Brain microvascular endothelial cell (primary cell): Measurements from ENCODE around the gene PLCB1.

Source experiments
- DNase-seq: peaks from one replicate; pipeline ENCODE4 v3.0.0-alpha.2; 2020
- H3K27ac ChIP-seq: fragments of 250-450 bp; sonication (Bioruptor Pico); 2 replicates; pipeline ENCODE4 v1.5.1; 2020; ENCODE audit warnings: mild to moderate bottlenecking, moderate library complexity
- H3K27me3 ChIP-seq: fragments of 250-450 bp; sonication (Bioruptor Pico); replicated peaks from 2 replicates; pipeline ENCODE4 v1.5.1; 2020; ENCODE audit warnings: mild to moderate bottlenecking
- H3K36me3 ChIP-seq: fragments of 250-450 bp; sonication (Bioruptor Pico); replicated peaks from 2 replicates; pipeline ENCODE4 v1.5.1; 2020; ENCODE audit warnings: mild to moderate bottlenecking
- H3K4me3 ChIP-seq: 2 replicates; pipeline ENCODE4 v1.5.1; 2011; ENCODE audit warnings: low read depth, mild to moderate bottlenecking, control low read depth, low read length, moderate library complexity
- CTCF ChIP-seq: IDR thresholded peaks from 2 replicates; pipeline ENCODE4 v1.5.1; 2011; ENCODE audit warnings: low read depth, mild to moderate bottlenecking, moderate library complexity, low read length, control low read depth, inconsistent platforms; ENCODE audit errors: missing control alignments
- in situ Hi-C: cut with HindIII; loops from 2 replicates; pipeline ENCODE4 v1.10.0; 2017; ENCODE audit warnings: low sequenced_read_pairs, low pct_ligation_motif_present

The PLCB1 gene

DNA sequence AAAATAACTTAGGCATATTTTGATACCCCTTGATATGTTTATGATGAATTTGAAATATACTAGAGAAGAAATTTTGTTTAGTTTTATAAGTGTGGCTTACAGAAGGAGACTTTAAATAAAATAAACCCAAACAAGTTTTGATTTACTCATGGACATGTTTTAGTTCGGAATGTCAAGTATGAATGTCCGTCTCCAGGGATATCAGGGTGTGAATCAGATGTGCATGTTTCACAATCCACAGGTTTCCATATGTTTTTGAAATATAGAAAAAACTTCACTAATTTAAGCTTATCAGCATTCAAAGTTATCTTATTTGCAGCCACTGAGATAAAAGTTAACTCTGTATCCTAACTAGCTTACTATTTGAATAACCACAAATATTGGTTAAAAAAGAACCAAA, 51.5 kb downstream of the PLCB1 start:
- Histone ChIP-seq H3K27me3 (no peaks in the 10 kb centered on the region), H3K36me3 (no peaks in the 10 kb centered on the region), H3K4me3 (no peak overlapping the region), H3K27ac (no peak overlapping the region)
- DNase-seq: peak; percentile 18
- TF ChIP-seq CTCF: no peak
- in situ Hi-C loops: no loop called here

GRCh38 chr20:8187740-8188139, 55.7 kb downstream of the PLCB1 start:
- in situ Hi-C loops: no loop called here
- DNase-seq: peak; percentile 63
- Histone ChIP-seq H3K36me3 (no peaks in the 10 kb centered on the region), H3K4me3 (no peak overlapping the region), H3K27ac (no peak overlapping the region), H3K27me3 (no peaks in the 10 kb centered on the region)
- no peak for TF ChIP-seq CTCF

DNA sequence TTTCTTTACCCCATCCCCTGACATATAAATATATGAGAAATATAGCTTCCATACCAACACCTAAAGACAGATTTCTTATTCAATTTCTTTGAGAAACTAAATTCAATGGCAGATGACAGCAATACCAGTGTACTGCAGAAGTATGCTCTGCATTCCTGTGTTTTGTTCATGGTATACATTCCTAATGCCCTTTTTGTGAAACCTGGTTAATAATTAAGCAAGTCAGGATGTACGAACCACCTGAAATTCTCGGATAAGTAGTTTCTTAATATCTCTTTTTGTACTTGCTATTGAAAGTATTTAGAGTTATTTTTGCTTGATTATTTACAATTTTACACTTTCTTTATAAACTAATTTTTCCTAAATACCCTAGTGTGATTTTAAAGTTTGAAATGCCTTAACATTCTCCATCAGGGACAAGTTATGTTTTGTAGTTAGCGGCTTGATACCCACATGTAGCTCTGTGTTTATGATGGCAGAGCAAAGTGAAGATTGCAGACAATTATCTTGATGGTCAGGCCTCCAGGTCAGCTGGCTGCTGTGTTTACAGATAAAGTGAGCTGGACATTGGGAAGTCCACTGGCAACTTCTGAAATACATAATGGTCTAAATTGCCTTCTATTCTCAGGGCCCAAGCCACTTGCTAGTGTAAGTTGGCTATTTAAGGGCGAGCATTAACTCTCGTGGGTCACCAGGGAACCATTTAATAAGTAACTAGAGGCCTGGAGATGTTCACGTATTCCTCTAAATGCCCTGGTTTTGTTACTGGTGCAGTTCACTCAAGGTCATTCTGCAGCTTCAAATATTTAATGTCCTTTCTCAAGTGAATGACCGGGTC, 58.2 kb downstream of the PLCB1 start:
- no peak for TF ChIP-seq CTCF
- DNase-seq: no peak
- H3K36me3 ChIP-seq: no peaks in the 10 kb centered on the region
- in situ Hi-C loops: no loop called here
- H3K27me3 ChIP-seq: no peaks in the 10 kb centered on the region
- H3K27ac ChIP-seq: no peak overlapping the region
- H3K4me3 ChIP-seq: no peak overlapping the region

DNA sequence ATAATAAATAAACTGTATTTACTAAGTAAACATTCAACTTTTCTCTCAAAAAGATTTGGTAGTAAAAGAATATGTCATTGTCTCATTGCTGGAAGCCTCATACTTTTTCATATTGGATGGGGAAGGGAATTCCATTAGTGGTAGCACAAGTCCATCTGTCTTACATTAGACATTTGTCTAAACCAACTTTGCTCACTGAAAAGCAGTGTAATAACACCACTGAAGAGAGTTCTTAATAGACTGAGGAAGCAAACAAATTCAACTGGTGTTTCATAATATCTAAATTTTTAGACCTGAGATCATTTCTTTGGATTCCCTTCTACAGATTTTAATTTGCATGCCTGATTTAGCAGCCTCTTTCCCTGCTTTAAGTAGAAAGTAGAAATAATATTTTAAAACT, 62.7 kb downstream of the PLCB1 start:
- no peak for DNase-seq
- no peaks in the 10 kb centered on the region for H3K36me3 ChIP-seq
- H3K27me3 ChIP-seq: no peaks in the 10 kb centered on the region
- H3K27ac ChIP-seq: no peak overlapping the region
- TF ChIP-seq CTCF: no peak
- in situ Hi-C loops: no loop called here
- no peak overlapping the region for H3K4me3 ChIP-seq

GRCh38 chr20:8196096-8196495, 64.0 kb downstream of the PLCB1 start:
- in situ Hi-C loops: no loop called here
- no peak overlapping the region for H3K4me3 ChIP-seq
- TF ChIP-seq CTCF: no peak

GRCh38 chr20:8200220-8200619, 68.2 kb downstream of the PLCB1 start:
- no peak for TF ChIP-seq CTCF
- Histone ChIP-seq H3K36me3 (no peaks in the 10 kb centered on the region), H3K4me3 (no peak overlapping the region), H3K27me3 (no peaks in the 10 kb centered on the region), H3K27ac (no peak overlapping the region)
- in situ Hi-C loops: no loop called here
- no peak for DNase-seq

More at GRCh38 chr20:8196096-8196495, 64.0 kb downstream of the PLCB1 start:
- DNase-seq: no peak
- Histone ChIP-seq H3K27me3 (no peaks in the 10 kb centered on the region), H3K27ac (no peak overlapping the region), H3K36me3 (no peaks in the 10 kb centered on the region)
